ENCODE data around the gene TRPM6. TPM values are rescaled to one million over a fixed set of nuclear protein-coding genes. Genes with fewer than 3 reads are reported as not detected.

Gene TRPM6
- total and polyA plus RNA-seq, 12 donors = 0.10 to 0.60 (median 0.21) TPM

DNA sequence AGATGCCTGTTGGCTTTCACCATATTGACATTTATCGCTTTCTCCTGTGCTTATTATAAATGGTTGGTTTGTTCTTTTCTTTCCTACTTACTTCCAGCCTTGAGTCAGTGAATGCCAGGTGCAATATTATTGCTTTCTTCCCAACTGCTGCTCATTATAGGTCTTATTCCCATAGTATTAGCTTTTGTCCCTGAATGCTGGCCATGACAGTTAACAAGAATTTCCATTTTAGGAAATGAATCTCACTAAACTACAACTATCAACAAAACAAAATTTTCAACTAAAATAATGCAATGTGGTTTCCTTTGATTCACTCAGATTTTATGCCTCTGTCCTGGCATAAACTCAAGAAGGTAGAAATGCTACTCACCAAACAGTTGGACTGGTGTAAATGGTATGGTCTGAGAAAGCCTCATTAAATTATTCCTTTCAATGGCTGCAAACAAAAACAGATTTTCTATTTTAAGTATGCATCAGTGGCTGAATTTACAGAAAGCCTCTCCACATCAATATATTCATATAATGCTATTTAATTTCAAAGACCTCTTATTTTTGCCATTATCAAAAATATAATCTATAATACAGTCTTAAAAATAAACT lies 145.4 kb downstream of the TRPM6 start:
- DNase-seq (no peak), ATAC-seq (no peak)
- H3K9me3 ChIP-seq = no peaks in the 10 kb centered on the region
- 96 to 98% methylated on average over 1 of the region's 1 CpG for WGBS, 2 donors
- no peak overlapping the region for H3K4me3 ChIP-seq
- no peaks in the 10 kb centered on the region for H3K36me3 ChIP-seq
- TF ChIP-seq, protein P1, sequence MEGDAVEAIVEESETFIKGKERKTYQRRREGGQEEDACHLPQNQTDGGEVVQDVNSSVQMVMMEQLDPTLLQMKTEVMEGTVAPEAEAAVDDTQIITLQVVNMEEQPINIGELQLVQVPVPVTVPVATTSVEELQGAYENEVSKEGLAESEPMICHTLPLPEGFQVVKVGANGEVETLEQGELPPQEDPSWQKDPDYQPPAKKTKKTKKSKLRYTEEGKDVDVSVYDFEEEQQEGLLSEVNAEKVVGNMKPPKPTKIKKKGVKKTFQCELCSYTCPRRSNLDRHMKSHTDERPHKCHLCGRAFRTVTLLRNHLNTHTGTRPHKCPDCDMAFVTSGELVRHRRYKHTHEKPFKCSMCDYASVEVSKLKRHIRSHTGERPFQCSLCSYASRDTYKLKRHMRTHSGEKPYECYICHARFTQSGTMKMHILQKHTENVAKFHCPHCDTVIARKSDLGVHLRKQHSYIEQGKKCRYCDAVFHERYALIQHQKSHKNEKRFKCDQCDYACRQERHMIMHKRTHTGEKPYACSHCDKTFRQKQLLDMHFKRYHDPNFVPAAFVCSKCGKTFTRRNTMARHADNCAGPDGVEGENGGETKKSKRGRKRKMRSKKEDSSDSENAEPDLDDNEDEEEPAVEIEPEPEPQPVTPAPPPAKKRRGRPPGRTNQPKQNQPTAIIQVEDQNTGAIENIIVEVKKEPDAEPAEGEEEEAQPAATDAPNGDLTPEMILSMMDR (IDR thresholded peaks at IDR 0.05) = no peak
- peaks cover 0 to 17% (median 8%) of the 10 kb centered on the region in 7 donors for H3K27me3 ChIP-seq
- H3K27ac ChIP-seq = no peak overlapping the region
- no peaks in the 10 kb centered on the region for H3K4me1 ChIP-seq
- intact Hi-C loops (cut with DNase I) = loop anchor here in 2 of 10 donors (5.0 to 10.0 kb wide), 2 partner anchors 1537 to 1540 kb away; no protein-coding TSS in a partner anchor

DNA sequence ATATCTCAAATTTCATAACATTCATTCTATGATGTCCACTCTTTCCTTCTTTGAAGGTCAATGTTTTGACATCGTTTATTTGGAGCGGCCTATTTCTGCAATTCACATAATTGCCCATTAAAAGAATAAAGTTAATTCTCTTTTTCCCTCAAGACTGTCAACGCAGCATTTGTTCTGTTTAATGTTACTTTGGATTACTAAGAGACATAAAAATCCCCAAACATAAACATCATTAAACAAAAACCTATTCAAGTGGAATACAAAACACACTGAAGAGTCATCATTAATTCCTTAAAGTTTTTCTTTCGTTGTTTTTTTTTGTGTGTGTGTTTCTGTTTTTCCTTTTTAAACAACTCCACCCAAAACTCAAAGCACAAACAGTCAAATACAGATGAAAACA lies 151.1 kb downstream of the TRPM6 start:
- H3K36me3 ChIP-seq = no peaks in the 10 kb centered on the region
- ATAC-seq (no peak), DNase-seq (no peak)
- no peak overlapping the region for H3K27ac ChIP-seq
- 92 to 93% methylated on average over 4 of the region's 4 CpGs for WGBS, 2 donors
- no peaks in the 10 kb centered on the region for H3K9me3 ChIP-seq
- H3K4me1 ChIP-seq = no peaks in the 10 kb centered on the region
- H3K27me3 ChIP-seq = peaks cover 0 to 8% (median 0%) of the 10 kb centered on the region in 7 donors
- H3K4me3 ChIP-seq = no peak overlapping the region
- intact Hi-C loops (cut with DNase I) = no loop called here
- TF ChIP-seq, protein P1 (IDR thresholded peaks at IDR 0.05) = no peak

DNA sequence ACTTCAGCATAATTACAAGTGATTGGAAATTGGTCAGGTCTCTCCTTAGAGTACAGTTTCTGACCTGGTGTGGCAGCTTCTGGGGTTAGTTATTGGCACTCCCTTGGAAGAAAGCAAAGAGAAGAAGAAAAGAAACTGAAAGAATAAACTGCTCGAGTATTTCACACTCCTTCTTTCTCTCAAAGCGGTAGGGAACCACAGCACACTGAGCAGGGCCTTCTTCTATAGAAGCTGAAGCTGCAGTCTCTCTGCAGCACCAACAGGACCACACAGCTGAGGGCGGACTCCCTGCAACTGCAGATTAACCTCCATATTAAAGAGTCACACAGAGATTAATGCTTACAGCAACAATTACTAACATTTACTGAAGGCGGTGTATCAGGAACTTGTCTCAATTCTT lies 152.0 kb downstream of the TRPM6 start:
- ATAC-seq = no peak
- no peak for DNase-seq
- 86 to 88% methylated on average over 4 of the region's 4 CpGs for WGBS, 2 donors
- Histone ChIP-seq H3K4me3 (no peak overlapping the region), H3K27me3 (peaks cover 0 to 6% (median 0%) of the 10 kb centered on the region in 7 donors), H3K36me3 (no peaks in the 10 kb centered on the region), H3K4me1 (no peaks in the 10 kb centered on the region), H3K27ac (no peak overlapping the region), H3K9me3 (no peaks in the 10 kb centered on the region)
- TF ChIP-seq, protein P1 (IDR thresholded peaks at IDR 0.05) = no peak
- intact Hi-C loops (cut with DNase I) = no loop called here

DNA sequence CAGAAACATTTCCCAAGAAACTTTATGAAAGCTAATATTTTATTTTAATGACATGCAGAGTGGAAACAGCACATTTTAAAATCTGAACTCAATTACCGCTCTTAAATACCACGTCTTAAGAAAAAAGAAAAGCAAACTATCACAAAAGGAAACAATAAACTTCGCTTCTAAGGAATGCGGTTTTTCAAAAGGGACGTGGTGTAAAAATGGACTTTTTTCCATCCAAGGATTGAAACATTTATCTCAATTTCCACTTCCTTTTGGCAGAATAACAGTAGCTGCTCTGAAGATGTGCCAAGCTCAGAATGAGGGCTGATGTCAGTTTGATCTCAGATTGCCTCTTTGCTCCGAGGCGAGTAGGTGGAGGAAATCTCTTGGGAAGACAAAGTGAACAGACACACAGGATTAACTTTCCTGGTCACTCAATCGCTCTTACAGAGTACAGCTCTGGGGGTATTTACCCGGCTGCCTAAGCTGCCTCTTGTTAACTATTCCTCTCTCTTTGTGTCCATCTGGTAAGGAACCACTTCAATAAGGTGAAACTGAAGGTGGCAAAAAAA lies 158.5 kb downstream of the TRPM6 start:
- WGBS, 2 donors = 36 to 46% methylated on average over 9 of the region's 9 CpGs

More for the DNA sequence above, 158.5 kb downstream of the TRPM6 start:
- intact Hi-C loops (cut with DNase I) = no loop called here
- TF ChIP-seq, protein P1 (IDR thresholded peaks at IDR 0.05) = no peak
- Histone ChIP-seq H3K4me3 (no peak overlapping the region), H3K4me1 (no peaks in the 10 kb centered on the region), H3K27ac (no peak overlapping the region), H3K9me3 (no peaks in the 10 kb centered on the region), H3K27me3 (no peaks in the 10 kb centered on the region), H3K36me3 (no peaks in the 10 kb centered on the region)
- ATAC-seq (no peak), DNase-seq (no peak)
